Measurements from ENCODE around the gene HIVEP2.

The HIVEP2 gene

GRCh38 chr6:142811923-142812322 lies 133.1 kb downstream of the HIVEP2 start:
- DNase-seq: no peak

GRCh38 chr6:142810952-142811514 lies 133.9 kb downstream of the HIVEP2 start:
- DNase-seq: no peak

GRCh38 chr6:142809947-142810346 lies 135.0 kb downstream of the HIVEP2 start:
- no peak for DNase-seq

- DNase-seq: no peak
These were observed 136.4 kb downstream of the HIVEP2 start for GRCh38 chr6:142808405-142809061.

- no peak for DNase-seq
These were observed 139.9 kb downstream of the HIVEP2 start for GRCh38 chr6:142805042-142805441.

- DNase-seq: no peak
These were observed 140.5 kb downstream of the HIVEP2 start for GRCh38 chr6:142804490-142804889.

GRCh38 chr6:142803495-142804058 lies 141.4 kb downstream of the HIVEP2 start:
- DNase-seq: no peak

GRCh38 chr6:142803032-142803431 lies 141.9 kb downstream of the HIVEP2 start:
- DNase-seq: no peak

GRCh38 chr6:142802124-142802523 lies 142.9 kb downstream of the HIVEP2 start:
- DNase-seq: no peak

- no peak for DNase-seq
These were observed 144.7 kb downstream of the HIVEP2 start for GRCh38 chr6:142800240-142800639.

- no peak for DNase-seq
These were observed 145.3 kb downstream of the HIVEP2 start for GRCh38 chr6:142799639-142800038.

GRCh38 chr6:142797159-142797558 lies 147.8 kb downstream of the HIVEP2 start:
- DNase-seq: no peak

GRCh38 chr6:142796571-142796970 lies 148.4 kb downstream of the HIVEP2 start:
- DNase-seq: no peak

- DNase-seq: no peak
These were observed 149.0 kb downstream of the HIVEP2 start for GRCh38 chr6:142796024-142796423.

- no peak for DNase-seq
These were observed 150.6 kb downstream of the HIVEP2 start for GRCh38 chr6:142794424-142794823.

GRCh38 chr6:142790257-142790656 lies 154.7 kb downstream of the HIVEP2 start:
- DNase-seq: no peak

GRCh38 chr6:142787422-142787821 lies 157.6 kb downstream of the HIVEP2 start:
- DNase-seq: no peak

GRCh38 chr6:142786476-142786875 lies 158.5 kb downstream of the HIVEP2 start:
- DNase-seq: no peak

GRCh38 chr6:142784344-142784743 lies 160.6 kb downstream of the HIVEP2 start:
- no peak for DNase-seq

- no peak for DNase-seq
These were observed 161.5 kb downstream of the HIVEP2 start for GRCh38 chr6:142783499-142783898.

- DNase-seq: no peak
These were observed 163.8 kb downstream of the HIVEP2 start for GRCh38 chr6:142781129-142781528.

GRCh38 chr6:142773859-142774648 lies 170.9 kb downstream of the HIVEP2 start:
- DNase-seq: no peak

GRCh38 chr6:142773324-142773723 lies 171.7 kb downstream of the HIVEP2 start:
- DNase-seq: no peak

- no peak for DNase-seq
These were observed 173.8 kb downstream of the HIVEP2 start for GRCh38 chr6:142771162-142771561.
